ENCODE results near the gene CNNM2.

DNA sequence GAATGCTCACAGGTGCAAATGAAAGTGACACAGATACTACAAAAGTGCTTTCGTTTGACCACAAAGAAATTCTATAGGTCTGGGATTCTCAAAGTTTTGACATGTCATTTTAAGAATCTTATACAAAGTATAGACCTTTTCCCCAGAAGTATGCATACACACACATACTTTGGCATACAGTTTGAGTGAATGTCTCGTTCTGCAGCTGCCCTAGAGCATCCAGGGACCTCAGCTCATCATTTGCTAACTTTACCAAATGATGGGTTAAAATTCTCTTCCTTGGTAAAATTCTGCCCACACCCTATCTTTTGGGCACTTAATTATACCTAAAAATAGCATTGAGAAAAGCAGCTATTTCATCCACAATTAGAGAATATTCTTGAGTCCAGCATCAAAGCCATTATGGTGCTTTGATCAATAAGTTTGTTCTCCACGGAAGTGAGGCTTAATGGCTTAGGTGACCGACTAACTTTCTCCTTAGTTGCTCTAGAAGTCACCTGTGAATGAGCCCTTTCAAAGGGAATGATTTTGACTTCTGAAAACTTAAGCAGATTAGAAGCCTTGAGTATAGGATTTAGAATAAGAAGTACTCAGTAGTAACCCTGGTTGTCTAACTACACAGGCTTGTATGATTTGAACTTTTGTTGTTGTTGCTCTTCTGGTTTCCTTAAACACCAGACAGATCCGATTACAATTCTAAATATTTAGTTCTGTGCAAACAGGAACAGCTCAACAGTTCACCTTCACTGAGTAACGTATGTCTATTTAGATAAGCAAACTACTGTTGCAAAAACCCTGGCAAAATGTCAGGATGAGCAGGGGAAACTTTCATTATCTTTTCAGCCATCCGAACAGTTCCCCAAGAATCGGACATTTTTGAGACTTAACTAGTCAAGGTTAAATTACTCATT, 70.6 kb downstream of the CNNM2 start:
- TF ChIP-seq, protein P1, sequence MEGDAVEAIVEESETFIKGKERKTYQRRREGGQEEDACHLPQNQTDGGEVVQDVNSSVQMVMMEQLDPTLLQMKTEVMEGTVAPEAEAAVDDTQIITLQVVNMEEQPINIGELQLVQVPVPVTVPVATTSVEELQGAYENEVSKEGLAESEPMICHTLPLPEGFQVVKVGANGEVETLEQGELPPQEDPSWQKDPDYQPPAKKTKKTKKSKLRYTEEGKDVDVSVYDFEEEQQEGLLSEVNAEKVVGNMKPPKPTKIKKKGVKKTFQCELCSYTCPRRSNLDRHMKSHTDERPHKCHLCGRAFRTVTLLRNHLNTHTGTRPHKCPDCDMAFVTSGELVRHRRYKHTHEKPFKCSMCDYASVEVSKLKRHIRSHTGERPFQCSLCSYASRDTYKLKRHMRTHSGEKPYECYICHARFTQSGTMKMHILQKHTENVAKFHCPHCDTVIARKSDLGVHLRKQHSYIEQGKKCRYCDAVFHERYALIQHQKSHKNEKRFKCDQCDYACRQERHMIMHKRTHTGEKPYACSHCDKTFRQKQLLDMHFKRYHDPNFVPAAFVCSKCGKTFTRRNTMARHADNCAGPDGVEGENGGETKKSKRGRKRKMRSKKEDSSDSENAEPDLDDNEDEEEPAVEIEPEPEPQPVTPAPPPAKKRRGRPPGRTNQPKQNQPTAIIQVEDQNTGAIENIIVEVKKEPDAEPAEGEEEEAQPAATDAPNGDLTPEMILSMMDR (conservative IDR thresholded peaks at IDR 0.05; ENCODE audit: low read length) = no peak
- TF ChIP-seq EZH2phosphoT487 (IDR thresholded peaks at IDR 0.05; ENCODE audit: borderline replicate concordance) = no peak
